Thoracic aorta (tissue), 2 donors: ENCODE results near the gene FCF1. TPM values are rescaled to one million over a fixed set of nuclear protein-coding genes. Genes with fewer than 3 reads are reported as not detected.

Source experiments
- ATAC-seq: fragments of 150-250 bp; one replicate; pipeline ENCODE4 v1.8.0; 2017; ENCODE audit warnings: low read depth; ENCODE audit not compliant: insufficient number of reproducible peaks, low FRiP score
- DNase-seq: peaks from one replicate; pipeline ENCODE4 v3.0.0-alpha.2; 2020; ENCODE audit warnings: low spot score
- H3K27ac ChIP-seq, 2 donors: fragments of 200-600 bp; sonication (generic); 1 replicate in 1 of 2; 2 replicates in 1 of 2; pipeline ENCODE4 v1.5.1; 2016; ENCODE audit warnings: mild to moderate bottlenecking in 2 of 2, moderate library complexity in 2 of 2
- H3K27me3 ChIP-seq: fragments of 200-600 bp; sonication (generic); replicated peaks from 2 replicates; pipeline ENCODE4 v1.6.0; 2016; ENCODE audit warnings: mild to moderate bottlenecking; ENCODE audit not compliant: insufficient read depth
- H3K36me3 ChIP-seq: fragments of 200-600 bp; sonication (generic); one replicate; pipeline ENCODE4 v1.5.1; 2016
- H3K4me1 ChIP-seq, 2 donors: fragments of 200-600 bp; sonication (generic); 1 replicate in 1 of 2; 2 replicates in 1 of 2; pipeline versions ENCODE4 v1.5.1 to v1.6.0; 2016; ENCODE audit warnings: low read depth in 2 of 2, mild to moderate bottlenecking in 1 of 2; ENCODE audit not compliant: control insufficient read depth in 1 of 2
- H3K4me3 ChIP-seq: fragments of 200-600 bp; sonication (generic); 2 replicates; pipeline ENCODE4 v1.5.1; 2016; ENCODE audit warnings: mild to moderate bottlenecking
- H3K9me3 ChIP-seq: fragments of 200-600 bp; sonication (generic); 2 replicates; pipeline ENCODE4 v1.5.1; 2016
- total RNA-seq, 2 donors: library from RNA; depleted of rRNA; stranded (reverse); fragments of >200 nt; gene quantifications; one replicate each; pipeline versions ENCODE4 v1.1.0 to v1.2.3, GENCODE V29; 2016
- TF ChIP-seq, protein P1 (sequence below): fragments of 200-600 bp; sonication (generic); IDR thresholded peaks from one replicate; pipeline ENCODE4 v1.5.1; 2019; ENCODE audit warnings: antibody characterized with exemption

Gene FCF1
- total RNA-seq, 2 donors from 2014 or later = 31.8 to 32.5 TPM

DNA sequence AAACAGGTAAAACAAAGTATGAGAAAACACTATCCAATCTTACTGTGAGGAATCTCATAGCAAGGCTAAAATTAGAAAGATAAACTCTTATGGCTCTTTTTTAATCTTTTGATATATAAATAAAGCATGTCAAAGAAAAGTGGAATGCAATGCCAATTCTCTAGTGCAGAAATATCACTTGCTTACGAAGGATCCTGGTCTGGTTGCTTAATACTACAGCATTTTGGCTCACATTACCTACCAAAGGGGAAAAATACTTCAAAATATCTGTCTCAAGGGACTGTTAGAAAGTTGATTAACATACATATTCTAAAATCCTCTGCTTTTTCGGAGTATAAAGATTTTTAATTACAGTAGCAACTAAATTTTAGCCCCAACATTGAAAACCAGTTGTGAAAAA is 21.5 kb upstream of the FCF1 start:
- H3K27me3 ChIP-seq = no peaks in the 10 kb centered on the region
- H3K4me1 ChIP-seq = peaks cover 23 to 44% of the 10 kb centered on the region in 2 donors
- TF ChIP-seq, protein P1, sequence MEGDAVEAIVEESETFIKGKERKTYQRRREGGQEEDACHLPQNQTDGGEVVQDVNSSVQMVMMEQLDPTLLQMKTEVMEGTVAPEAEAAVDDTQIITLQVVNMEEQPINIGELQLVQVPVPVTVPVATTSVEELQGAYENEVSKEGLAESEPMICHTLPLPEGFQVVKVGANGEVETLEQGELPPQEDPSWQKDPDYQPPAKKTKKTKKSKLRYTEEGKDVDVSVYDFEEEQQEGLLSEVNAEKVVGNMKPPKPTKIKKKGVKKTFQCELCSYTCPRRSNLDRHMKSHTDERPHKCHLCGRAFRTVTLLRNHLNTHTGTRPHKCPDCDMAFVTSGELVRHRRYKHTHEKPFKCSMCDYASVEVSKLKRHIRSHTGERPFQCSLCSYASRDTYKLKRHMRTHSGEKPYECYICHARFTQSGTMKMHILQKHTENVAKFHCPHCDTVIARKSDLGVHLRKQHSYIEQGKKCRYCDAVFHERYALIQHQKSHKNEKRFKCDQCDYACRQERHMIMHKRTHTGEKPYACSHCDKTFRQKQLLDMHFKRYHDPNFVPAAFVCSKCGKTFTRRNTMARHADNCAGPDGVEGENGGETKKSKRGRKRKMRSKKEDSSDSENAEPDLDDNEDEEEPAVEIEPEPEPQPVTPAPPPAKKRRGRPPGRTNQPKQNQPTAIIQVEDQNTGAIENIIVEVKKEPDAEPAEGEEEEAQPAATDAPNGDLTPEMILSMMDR = no peak
- peak overlapping the region; percentile 5 for H3K4me3 ChIP-seq
- no peaks in the 10 kb centered on the region for H3K9me3 ChIP-seq
- DNase-seq (no peak), ATAC-seq (no peak)
- peaks cover 7% of the 10 kb centered on the region for H3K36me3 ChIP-seq
- peak overlapping the region; percentile 40 to 56 for H3K27ac ChIP-seq

DNA sequence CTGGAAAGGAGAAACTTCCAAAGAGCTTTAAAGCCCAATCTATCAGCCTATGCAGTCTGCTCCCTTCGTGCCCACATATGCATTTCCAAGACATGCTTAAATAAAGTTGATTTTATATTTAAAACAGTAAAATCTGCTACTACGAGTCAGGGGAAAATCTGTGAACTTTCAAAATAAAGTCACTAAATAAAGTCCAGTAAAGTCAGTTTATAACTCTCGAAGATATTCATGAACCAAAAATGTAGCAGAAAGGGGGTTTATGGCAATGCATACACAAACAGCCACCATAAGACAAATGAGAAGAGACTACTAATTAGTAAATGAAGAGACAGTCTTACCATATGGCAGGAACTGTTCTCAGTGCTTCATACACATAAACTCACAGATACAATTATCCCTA is 19.8 kb upstream of the FCF1 start:
- ATAC-seq (no peak), DNase-seq (no peak)
- peaks cover 23 to 46% of the 10 kb centered on the region in 2 donors for H3K4me1 ChIP-seq
- H3K36me3 ChIP-seq = no peaks in the 10 kb centered on the region
- peak overlapping the region in 1 of 2 donors; percentile 56 for H3K27ac ChIP-seq
- TF ChIP-seq, protein P1 = no peak
- no peak overlapping the region for H3K4me3 ChIP-seq
- no peaks in the 10 kb centered on the region for H3K9me3 ChIP-seq
- no peaks in the 10 kb centered on the region for H3K27me3 ChIP-seq

- no peak overlapping the region for H3K4me3 ChIP-seq
- H3K27me3 ChIP-seq = no peaks in the 10 kb centered on the region
- H3K36me3 ChIP-seq = no peaks in the 10 kb centered on the region
- no peaks in the 10 kb centered on the region for H3K9me3 ChIP-seq
- TF ChIP-seq, protein P1 = no peak
- DNase-seq (no peak), ATAC-seq (no peak)
- H3K27ac ChIP-seq = no peak overlapping the region
- H3K4me1 ChIP-seq = peaks cover 22 to 44% of the 10 kb centered on the region in 2 donors
Observed at GRCh38 chr14:74695406-74695805, 17.5 kb upstream of the FCF1 start.

GRCh38 chr14:74697011-74697410 is 15.9 kb upstream of the FCF1 start:
- Histone ChIP-seq H3K4me3 (no peak overlapping the region), H3K27me3 (no peaks in the 10 kb centered on the region), H3K4me1 (peaks cover 7 to 28% of the 10 kb centered on the region in 2 donors), H3K9me3 (no peaks in the 10 kb centered on the region), H3K27ac (no peak overlapping the region), H3K36me3 (no peaks in the 10 kb centered on the region)
- TF ChIP-seq, protein P1 = no peak
- ATAC-seq (no peak), DNase-seq (no peak)

- H3K4me3 ChIP-seq = no peak overlapping the region
- DNase-seq (no peak), ATAC-seq (no peak)
- H3K9me3 ChIP-seq = no peaks in the 10 kb centered on the region
- TF ChIP-seq, protein P1 = no peak
- H3K27me3 ChIP-seq = no peaks in the 10 kb centered on the region
- H3K27ac ChIP-seq = no peak overlapping the region
- no peaks in the 10 kb centered on the region for H3K36me3 ChIP-seq
- H3K4me1 ChIP-seq = peaks cover 2 to 23% of the 10 kb centered on the region in 2 donors
Observed at GRCh38 chr14:74697543-74697942, 15.4 kb upstream of the FCF1 start.
